ENCODE results near the gene G0S2. TPM values are rescaled to one million over a fixed set of nuclear protein-coding genes. Genes with fewer than 3 reads are reported as not detected.

The G0S2 gene
- total RNA-seq, 1 experiment from 2014 or later = 9.0 TPM

DNA sequence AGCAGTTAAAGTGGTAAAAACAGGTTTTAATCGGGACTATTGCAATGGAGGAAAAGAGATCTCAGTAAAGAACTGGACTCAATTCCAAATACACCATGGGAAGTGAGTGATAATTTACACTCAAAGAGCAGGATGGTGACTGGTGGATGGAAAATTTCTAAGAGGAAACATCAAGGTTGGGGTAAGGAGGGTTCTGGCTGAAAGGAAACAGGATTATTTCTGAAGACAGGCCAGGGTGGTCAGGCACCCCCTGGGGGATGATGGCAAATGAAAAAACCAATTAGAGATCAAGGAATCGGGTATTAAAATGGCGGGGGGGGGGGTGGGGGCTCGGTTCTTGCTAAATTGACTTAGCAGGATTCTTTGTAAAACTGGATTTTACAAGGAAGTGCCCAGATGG lies 17.1 kb downstream of the G0S2 start:
- POLR2A ChIA-PET (ENCODE audit: low non-redundant PET) = no interaction called here
- intact Hi-C loops (cut with micrococcal nuclease; ENCODE audit: unreplicated experiment) = loop anchor here (10.0 kb wide), 1 partner anchor 487 kb away; no protein-coding TSS in a partner anchor

DNA sequence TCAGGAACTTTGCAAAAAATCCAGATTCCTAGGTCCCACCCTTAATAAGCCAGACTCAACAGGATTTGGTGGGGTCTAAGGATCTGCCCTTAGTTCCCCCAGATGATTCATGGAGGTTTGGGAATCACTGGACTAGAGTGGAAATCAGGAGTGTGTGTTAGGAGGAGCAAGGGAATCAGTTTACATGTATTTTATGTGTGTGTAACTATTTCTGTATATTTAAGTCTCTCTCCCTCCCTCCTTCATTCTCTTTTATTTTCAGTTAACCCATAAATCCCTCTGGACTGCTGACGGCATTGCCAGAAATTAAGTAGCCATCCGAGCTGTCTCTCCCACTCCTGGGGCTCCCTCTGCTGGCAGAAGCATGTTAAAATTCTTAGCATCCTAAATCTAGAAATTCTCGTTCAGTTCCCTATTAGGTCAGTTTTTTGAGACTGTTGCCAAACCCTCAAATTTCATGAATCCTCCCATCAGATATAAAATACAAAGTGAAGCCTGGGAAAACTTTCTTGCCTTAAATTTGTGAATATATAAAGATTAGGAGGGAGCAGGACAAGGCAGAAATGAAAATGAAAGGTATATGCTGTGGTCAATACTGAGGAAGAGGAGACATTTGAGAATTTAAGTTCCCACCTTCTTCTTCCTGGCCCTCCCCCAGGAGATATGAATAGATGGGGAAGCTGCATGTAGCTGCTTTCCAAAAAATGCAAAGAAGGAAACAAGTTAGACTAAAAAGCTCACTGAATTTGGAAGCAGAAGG lies 17.7 kb downstream of the G0S2 start:
- BruUV-seq (replicated peaks) = no TSS peak
- Histone ChIP-seq H3K4me3 (ENCODE audit: low read depth, low read length, poor library complexity, severe bottlenecking) (no peak overlapping the region), H3K27ac (ENCODE audit: low read depth, low read length, poor library complexity, severe bottlenecking) (peak overlapping the region; percentile 50), H3K4me1 (ENCODE audit: insufficient read depth, low read length, poor library complexity, severe bottlenecking) (peaks cover 46% of the 10 kb centered on the region), H3K9me3 (ENCODE audit: low read depth, low read length, poor library complexity, severe bottlenecking) (no peaks in the 10 kb centered on the region), H3K36me3 (ENCODE audit: insufficient read depth, low read length, poor library complexity, severe bottlenecking) (no peaks in the 10 kb centered on the region), H3K27me3 (replicated peaks; ENCODE audit: insufficient read depth, low read depth, low read length, poor library complexity) (no peaks in the 10 kb centered on the region)
- ChIA-PET CTCF (interaction anchor here (1.0 to 1.4 kb wide), 2 partner anchors 116 to 123 kb away, joined by 4 read pairs; no protein-coding TSS in a partner anchor), POLR2A (ENCODE audit: low non-redundant PET) (interaction anchor here (0.6 kb wide), 1 partner anchor 109 kb away, joined by 3 read pairs; the partner anchor contains the start of gene CAMK1G)
- intact Hi-C loops (cut with micrococcal nuclease; ENCODE audit: unreplicated experiment) = loop anchor here (1.0 to 10.0 kb wide), 4 partner anchors 68 to 488 kb away; no protein-coding TSS in a partner anchor
- TF ChIP-seq, protein P1, sequence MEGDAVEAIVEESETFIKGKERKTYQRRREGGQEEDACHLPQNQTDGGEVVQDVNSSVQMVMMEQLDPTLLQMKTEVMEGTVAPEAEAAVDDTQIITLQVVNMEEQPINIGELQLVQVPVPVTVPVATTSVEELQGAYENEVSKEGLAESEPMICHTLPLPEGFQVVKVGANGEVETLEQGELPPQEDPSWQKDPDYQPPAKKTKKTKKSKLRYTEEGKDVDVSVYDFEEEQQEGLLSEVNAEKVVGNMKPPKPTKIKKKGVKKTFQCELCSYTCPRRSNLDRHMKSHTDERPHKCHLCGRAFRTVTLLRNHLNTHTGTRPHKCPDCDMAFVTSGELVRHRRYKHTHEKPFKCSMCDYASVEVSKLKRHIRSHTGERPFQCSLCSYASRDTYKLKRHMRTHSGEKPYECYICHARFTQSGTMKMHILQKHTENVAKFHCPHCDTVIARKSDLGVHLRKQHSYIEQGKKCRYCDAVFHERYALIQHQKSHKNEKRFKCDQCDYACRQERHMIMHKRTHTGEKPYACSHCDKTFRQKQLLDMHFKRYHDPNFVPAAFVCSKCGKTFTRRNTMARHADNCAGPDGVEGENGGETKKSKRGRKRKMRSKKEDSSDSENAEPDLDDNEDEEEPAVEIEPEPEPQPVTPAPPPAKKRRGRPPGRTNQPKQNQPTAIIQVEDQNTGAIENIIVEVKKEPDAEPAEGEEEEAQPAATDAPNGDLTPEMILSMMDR (conservative IDR thresholded peaks at IDR 0.05; ENCODE audit: low read depth, low read length) = peak; percentile 95
- TF ChIP-seq EZH2 (IDR thresholded peaks at IDR 0.05; ENCODE audit: borderline replicate concordance, low read depth, low read length, poor library complexity, severe bottlenecking) = no peak
- DNase-seq (ENCODE audit: low spot score) = peak; percentile 95

More for the DNA sequence above, 17.1 kb downstream of the G0S2 start:
- peak; percentile 64 for DNase-seq (ENCODE audit: low spot score)
- Histone ChIP-seq H3K27ac (ENCODE audit: low read depth, low read length, poor library complexity, severe bottlenecking) (peak overlapping the region; percentile 71), H3K27me3 (replicated peaks; ENCODE audit: insufficient read depth, low read depth, low read length, poor library complexity) (no peaks in the 10 kb centered on the region), H3K4me1 (ENCODE audit: insufficient read depth, low read length, poor library complexity, severe bottlenecking) (peaks cover 46% of the 10 kb centered on the region), H3K4me3 (ENCODE audit: low read depth, low read length, poor library complexity, severe bottlenecking) (no peak overlapping the region), H3K9me3 (ENCODE audit: low read depth, low read length, poor library complexity, severe bottlenecking) (no peaks in the 10 kb centered on the region), H3K36me3 (ENCODE audit: insufficient read depth, low read length, poor library complexity, severe bottlenecking) (no peaks in the 10 kb centered on the region)
- TF ChIP-seq, protein P1 (conservative IDR thresholded peaks at IDR 0.05; ENCODE audit: low read depth, low read length) = no peak
- no peak for TF ChIP-seq EZH2 (IDR thresholded peaks at IDR 0.05; ENCODE audit: borderline replicate concordance, low read depth, low read length, poor library complexity, severe bottlenecking)
- CTCF ChIA-PET = interaction anchor here (1.0 to 1.4 kb wide), 2 partner anchors 116 to 123 kb away, joined by 4 read pairs; no protein-coding TSS in a partner anchor
- BruUV-seq (replicated peaks) = no TSS peak

DNA sequence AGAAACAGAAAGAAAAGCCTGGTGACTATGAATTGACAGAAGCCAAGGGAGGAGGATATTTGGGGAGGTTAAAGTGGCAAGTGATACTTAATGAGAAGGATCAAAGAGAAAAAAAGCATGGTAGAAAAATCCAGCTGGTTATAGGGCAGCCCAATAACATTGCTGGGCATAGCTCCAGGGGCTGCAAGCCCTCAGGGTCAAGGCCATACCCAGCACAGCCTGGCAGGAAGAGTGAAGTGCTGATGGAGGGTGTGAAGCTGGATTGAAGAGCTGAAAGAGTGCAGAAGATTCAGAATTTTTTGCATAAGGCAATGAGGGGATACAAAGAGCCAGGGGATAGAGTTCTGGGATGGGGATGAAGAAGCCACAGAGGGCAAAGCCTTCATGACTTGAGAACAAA lies 21.5 kb downstream of the G0S2 start:
- ChIA-PET CTCF (no interaction called here), POLR2A (ENCODE audit: low non-redundant PET) (no interaction called here)
- no peak for DNase-seq (ENCODE audit: low spot score)
- peaks cover 18% of the 10 kb centered on the region for H3K4me1 ChIP-seq (ENCODE audit: insufficient read depth, low read length, poor library complexity, severe bottlenecking)
- H3K4me3 ChIP-seq (ENCODE audit: low read depth, low read length, poor library complexity, severe bottlenecking) = no peak overlapping the region
- intact Hi-C loops (cut with micrococcal nuclease; ENCODE audit: unreplicated experiment) = loop anchor here (10.0 kb wide), 1 partner anchor 492 kb away; no protein-coding TSS in a partner anchor
- no peaks in the 10 kb centered on the region for H3K27me3 ChIP-seq (replicated peaks; ENCODE audit: insufficient read depth, low read depth, low read length, poor library complexity)
- no peaks in the 10 kb centered on the region for H3K36me3 ChIP-seq (ENCODE audit: insufficient read depth, low read length, poor library complexity, severe bottlenecking)
- BruUV-seq (replicated peaks) = no TSS peak
- H3K9me3 ChIP-seq (ENCODE audit: low read depth, low read length, poor library complexity, severe bottlenecking) = no peaks in the 10 kb centered on the region
- no peak for TF ChIP-seq EZH2 (IDR thresholded peaks at IDR 0.05; ENCODE audit: borderline replicate concordance, low read depth, low read length, poor library complexity, severe bottlenecking)
- TF ChIP-seq, protein P1 (conservative IDR thresholded peaks at IDR 0.05; ENCODE audit: low read depth, low read length) = no peak
- no peak overlapping the region for H3K27ac ChIP-seq (ENCODE audit: low read depth, low read length, poor library complexity, severe bottlenecking)

Data from A673 (cell line).